IMR-90 (cell line): ENCODE results near the gene CCDC175. TPM values are rescaled to one million over a fixed set of nuclear protein-coding genes. Genes with fewer than 3 reads are reported as not detected.

Experiments
- ATAC-seq: fragments of 200-7000 bp; cut with Tn5 transposase; 2 replicates; pipeline ENCODE4 v1.9.1; 2020; ENCODE audit warnings: low read depth, mild to moderate bottlenecking, moderate library complexity
- BruUV-seq: library from RNA; stranded (reverse); fragments of 400-500 nt; replicated peaks from 2 replicates; lab custom pipeline; 2021; lab: Mats Ljungman, UMichigan
- CTCF ChIA-PET: fragments of 300-600 bp; formaldehyde crosslinking; extraction: SDS; loops from one replicate; lab custom pipeline; 2021; ENCODE audit warnings: antibody characterized with exemption; lab: Yijun Ruan, JAX
- POLR2A ChIA-PET: fragments of 300-600 bp; sonication (Branson Sonifier 250); formaldehyde crosslinking; loops from one replicate; lab custom pipeline; 2022; ENCODE audit warnings: antibody characterized with exemption; ENCODE audit not compliant: unreplicated experiment; lab: Charles Lee
- DNase-seq: peaks from one replicate; pipeline ENCODE4 v3.0.0; 2013
- H2AFZ ChIP-seq: replicated peaks from 2 replicates; pipeline ENCODE3; 2013; ENCODE audit warnings: low read length, mild to moderate bottlenecking; ENCODE audit not compliant: poor library complexity
- H2AK5ac ChIP-seq: 2 replicates; pipeline ENCODE4 v1.6.1; 2013; ENCODE audit warnings: low read depth, low read length, inconsistent platforms
- H2AK9ac ChIP-seq: replicated peaks from 2 replicates; pipeline ENCODE3; 2013; ENCODE audit warnings: mild to moderate bottlenecking, low read depth, low read length, moderate library complexity; ENCODE audit not compliant: poor library complexity
- H2BK120ac ChIP-seq: 2 replicates; pipeline ENCODE4 v1.6.1; 2013; ENCODE audit warnings: low read depth, low read length, inconsistent platforms
- H2BK15ac ChIP-seq: 3 replicates; pipeline ENCODE4 v1.6.1; 2013; ENCODE audit warnings: low read depth, low read length, inconsistent platforms
- H2BK20ac ChIP-seq: 2 replicates; pipeline ENCODE4 v1.6.1; 2013; ENCODE audit warnings: low read depth, mild to moderate bottlenecking, inconsistent platforms, low read length, moderate library complexity
- H2BK5ac ChIP-seq: 2 replicates; pipeline ENCODE4 v1.6.1; 2013; ENCODE audit warnings: mild to moderate bottlenecking, low read depth, low read length, inconsistent platforms; ENCODE audit not compliant: poor library complexity, severe bottlenecking
- H3K14ac ChIP-seq: replicated peaks from 2 replicates; pipeline ENCODE4 v1.6.1; 2013; ENCODE audit warnings: low read depth, low read length, inconsistent platforms
- H3K18ac ChIP-seq: 2 replicates; pipeline ENCODE4 v1.6.1; 2013; ENCODE audit warnings: low read depth, low read length, control low read depth
- H3K23ac ChIP-seq: 2 replicates; pipeline ENCODE4 v1.6.1; 2013; ENCODE audit warnings: low read depth, low read length, inconsistent platforms
- H3K27ac ChIP-seq: 2 replicates; pipeline ENCODE4 v1.5.1; 2013; ENCODE audit warnings: mild to moderate bottlenecking, control low read depth, low read length; ENCODE audit not compliant: insufficient read depth
- H3K27me3 ChIP-seq: 2 replicates; pipeline ENCODE4 v1.6.1; 2013; ENCODE audit warnings: low read length; ENCODE audit not compliant: control insufficient read depth, insufficient read depth
- H3K36me3 ChIP-seq: 2 replicates; pipeline ENCODE4 v1.6.1; 2013; ENCODE audit warnings: low read length, mixed read lengths; ENCODE audit not compliant: control insufficient read depth, insufficient read depth
- H3K4ac ChIP-seq: 2 replicates; pipeline ENCODE4 v1.6.1; 2013; ENCODE audit warnings: low read depth, low read length, inconsistent platforms
- H3K4me1 ChIP-seq: 2 replicates; pipeline ENCODE4 v1.6.1; 2013; ENCODE audit warnings: low read length, mixed read lengths; ENCODE audit not compliant: control insufficient read depth, insufficient read depth
- H3K4me2 ChIP-seq: 2 replicates; pipeline ENCODE4 v1.6.1; 2013; ENCODE audit warnings: low read depth, mild to moderate bottlenecking, control low read depth, low read length, moderate library complexity
- H3K4me3 ChIP-seq: 2 replicates; pipeline ENCODE4 v1.5.1; 2013; ENCODE audit warnings: low read depth, mild to moderate bottlenecking, control low read depth, low read length, moderate library complexity; ENCODE audit not compliant: insufficient read depth
- H3K56ac ChIP-seq: 2 replicates; pipeline ENCODE4 v1.6.1; 2013; ENCODE audit warnings: low read length, inconsistent platforms; ENCODE audit not compliant: insufficient read depth; ENCODE audit errors: extremely low read depth
- H3K79me1 ChIP-seq, 2 experiments: 2 replicates each; pipeline ENCODE4 v1.6.1; 2013; ENCODE audit warnings: low read length in 2 of 2, inconsistent platforms in 1 of 2, low read depth in 1 of 2
- H3K9ac ChIP-seq: 2 replicates; pipeline ENCODE4 v1.6.1; 2013; ENCODE audit warnings: low read depth, low read length, control low read depth
- H3K9me1 ChIP-seq: 2 replicates; pipeline ENCODE4 v1.6.1; 2013; ENCODE audit warnings: low read length, inconsistent platforms; ENCODE audit not compliant: insufficient read depth
- H3K9me3 ChIP-seq: 2 replicates; pipeline ENCODE4 v1.6.1; 2013; ENCODE audit warnings: low read length; ENCODE audit not compliant: control insufficient read depth, insufficient read depth
- H4K20me1 ChIP-seq: 2 replicates; pipeline ENCODE4 v1.6.1; 2013; ENCODE audit warnings: low read length, inconsistent platforms; ENCODE audit not compliant: insufficient read depth
- H4K5ac ChIP-seq: 2 replicates; pipeline ENCODE4 v1.6.1; 2013; ENCODE audit warnings: mild to moderate bottlenecking, low read depth, low read length, control low read depth
- H4K8ac ChIP-seq, 2 experiments: 2 replicates each; pipeline ENCODE4 v1.6.1; 2013; ENCODE audit warnings: low read depth in 2 of 2, low read length in 2 of 2, control low read depth in 1 of 2, inconsistent platforms in 1 of 2
- H4K91ac ChIP-seq: 2 replicates; pipeline ENCODE4 v1.6.1; 2013; ENCODE audit warnings: low read depth, low read length, inconsistent platforms; ENCODE audit not compliant: insufficient read depth
- BHLHE40 ChIP-seq: fragments of 150-350 bp; IDR thresholded peaks from 2 replicates; pipeline ENCODE4 v1.6.1; 2016; ENCODE audit warnings: mild to moderate bottlenecking, low read depth, low read length
- CEBPB ChIP-seq: IDR thresholded peaks from 2 replicates; pipeline ENCODE4 v1.6.1; 2012; ENCODE audit warnings: low read depth, low read length, improper control_type of control experiment
- CHD1 ChIP-seq: IDR thresholded peaks from 2 replicates; pipeline ENCODE4 v1.6.1; 2012; ENCODE audit warnings: low read depth, low read length, improper control_type of control experiment
- CTCF ChIP-seq: conservative IDR thresholded peaks from 2 replicates; pipeline ENCODE4 v1.5.1; 2012; ENCODE audit warnings: mild to moderate bottlenecking, low read depth, low read length, improper control_type of control experiment
- FOS ChIP-seq: fragments of 150-350 bp; IDR thresholded peaks from 2 replicates; pipeline ENCODE4 v1.6.1; 2016; ENCODE audit warnings: low read depth, low read length
- MAFK ChIP-seq: IDR thresholded peaks from 2 replicates; pipeline ENCODE4 v1.6.1; 2012; ENCODE audit warnings: low read depth, low read length, improper control_type of control experiment
- MAZ ChIP-seq: IDR thresholded peaks from 2 replicates; pipeline ENCODE4 v1.6.1; 2012; ENCODE audit warnings: low read depth, mild to moderate bottlenecking, low read length, improper control_type of control experiment, moderate library complexity, borderline replicate concordance
- NFE2L2 ChIP-seq: fragments of 150-350 bp; IDR thresholded peaks from 2 replicates; pipeline ENCODE4 v1.6.1; 2016; ENCODE audit warnings: low read depth, mild to moderate bottlenecking, low read length
- POLR2A ChIP-seq: IDR thresholded peaks from 2 replicates; pipeline ENCODE4 v1.6.1; 2012; ENCODE audit warnings: mild to moderate bottlenecking, low read depth, low read length
- RCOR1 ChIP-seq: IDR thresholded peaks from 2 replicates; pipeline ENCODE4 v1.6.1; 2012; ENCODE audit warnings: mild to moderate bottlenecking, low read length, improper control_type of control experiment; ENCODE audit not compliant: insufficient replicate concordance
- RFX5 ChIP-seq: IDR thresholded peaks from 2 replicates; pipeline ENCODE4 v1.8.0; 2012; ENCODE audit warnings: low read depth, mild to moderate bottlenecking, low read length, moderate library complexity
- WGBS, 2 experiments: methylation state at CpG; one replicate each; pipeline versions ENCODE4 v1.1.5 to v1.1.7; 2013; ENCODE audit warnings: missing lambda C conversion rate in 2 of 2; ENCODE audit not compliant: insufficient read length in 1 of 2; ENCODE audit errors: extremely low coverage in 2 of 2; 5-methylcytosine and 5-hydroxymethylcytosine counted together
- dilution Hi-C: fragments of 300-500 bp; cut with HindIII; formaldehyde crosslinking; loops from one replicate; pipeline ENCODE4 v1.14.3; 2018; ENCODE audit warnings: low sequenced_read_pairs; ENCODE audit not compliant: unreplicated experiment
- in situ Hi-C: fragments of 300-500 bp; cut with MboI; formaldehyde crosslinking; loops from 3 replicates; pipeline ENCODE4 v1.14.3; 2019; ENCODE audit warnings: low sequenced_read_pairs, inconsistent platforms, mixed read lengths
- intact Hi-C: fragments of 100-400 bp; cut with micrococcal nuclease; formaldehyde crosslinking; loops from 2 replicates; pipeline ENCODE4 v1.10.0; 2022
- polyA plus RNA-seq, 3 experiments: library from polyadenylated mRNA; depleted of rRNA; stranded (reverse); fragments of >200 nt; gene quantifications; 2 replicates each; pipeline ENCODE4 v1.2.3, GENCODE V29; 2012; ENCODE audit warnings: low replicate concordance in 1 of 3
- total RNA-seq: library from RNA; depleted of rRNA; stranded (reverse); fragments of >200 nt; gene quantifications from 2 replicates; pipeline ENCODE4 v1.2.3, GENCODE V29; 2012
- TF ChIP-seq, protein P1 (sequence below): fragments of 150-350 bp; IDR thresholded peaks from 2 replicates; pipeline ENCODE4 v1.6.1; 2017; ENCODE audit warnings: mild to moderate bottlenecking, antibody characterized with exemption, low read length, low read depth
- TF ChIP-seq, protein P2 (sequence below): fragments of 150-350 bp; IDR thresholded peaks from 2 replicates; pipeline ENCODE4 v1.6.1; 2016; ENCODE audit warnings: low read depth, mild to moderate bottlenecking, low read length, moderate library complexity, borderline replicate concordance

The CCDC175 gene
- total and polyA plus RNA-seq, 2 of the 4 experiments (the other 2 are of a cell fraction), result not detected

DNA sequence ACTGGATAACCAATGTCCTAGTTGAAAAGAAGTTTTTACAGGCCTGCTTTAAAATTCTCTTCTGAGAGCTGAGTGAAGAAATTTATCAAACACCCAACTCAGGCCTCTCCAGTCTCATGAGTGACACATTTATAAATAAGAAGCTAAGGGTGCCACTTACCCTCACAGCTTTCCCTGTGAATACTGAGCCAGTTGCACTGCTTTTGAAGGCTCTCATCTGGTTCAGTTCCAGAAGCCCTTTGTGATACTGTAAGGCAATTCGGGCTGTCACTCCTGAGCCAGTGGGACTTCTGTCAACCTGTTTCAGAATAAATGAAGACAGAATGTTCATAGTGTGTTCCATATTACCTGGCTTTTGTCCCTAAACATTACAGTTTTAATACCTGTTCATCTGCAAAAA lies 100.9 kb downstream of the CCDC175 start:
- TF ChIP-seq CTCF, result no peak
- no peak for TF ChIP-seq RFX5
- TF ChIP-seq, protein P1, sequence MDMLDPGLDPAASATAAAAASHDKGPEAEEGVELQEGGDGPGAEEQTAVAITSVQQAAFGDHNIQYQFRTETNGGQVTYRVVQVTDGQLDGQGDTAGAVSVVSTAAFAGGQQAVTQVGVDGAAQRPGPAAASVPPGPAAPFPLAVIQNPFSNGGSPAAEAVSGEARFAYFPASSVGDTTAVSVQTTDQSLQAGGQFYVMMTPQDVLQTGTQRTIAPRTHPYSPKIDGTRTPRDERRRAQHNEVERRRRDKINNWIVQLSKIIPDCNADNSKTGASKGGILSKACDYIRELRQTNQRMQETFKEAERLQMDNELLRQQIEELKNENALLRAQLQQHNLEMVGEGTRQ, result no peak
- TF ChIP-seq POLR2A, result no peak
- TF ChIP-seq MAZ, result no peak
- no peak for TF ChIP-seq CHD1
- no peak for TF ChIP-seq RCOR1
- no peak for TF ChIP-seq NFE2L2
- no peak for TF ChIP-seq MAFK
- no peak for TF ChIP-seq FOS
- TF ChIP-seq CEBPB, result no peak
- TF ChIP-seq, protein P2, sequence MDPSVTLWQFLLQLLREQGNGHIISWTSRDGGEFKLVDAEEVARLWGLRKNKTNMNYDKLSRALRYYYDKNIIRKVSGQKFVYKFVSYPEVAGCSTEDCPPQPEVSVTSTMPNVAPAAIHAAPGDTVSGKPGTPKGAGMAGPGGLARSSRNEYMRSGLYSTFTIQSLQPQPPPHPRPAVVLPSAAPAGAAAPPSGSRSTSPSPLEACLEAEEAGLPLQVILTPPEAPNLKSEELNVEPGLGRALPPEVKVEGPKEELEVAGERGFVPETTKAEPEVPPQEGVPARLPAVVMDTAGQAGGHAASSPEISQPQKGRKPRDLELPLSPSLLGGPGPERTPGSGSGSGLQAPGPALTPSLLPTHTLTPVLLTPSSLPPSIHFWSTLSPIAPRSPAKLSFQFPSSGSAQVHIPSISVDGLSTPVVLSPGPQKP, result no peak
- TF ChIP-seq BHLHE40, result no peak
- CTCF ChIA-PET, result no interaction called here
- peaks cover 12% of the 10 kb centered on the region for H3K4me1 ChIP-seq
- H3K14ac ChIP-seq, result no peak overlapping the region
- peaks cover 29% of the 10 kb centered on the region for H3K36me3 ChIP-seq
- in situ Hi-C loops, result loop anchor here (25.0 kb wide), 1 partner anchor 612 kb away; the partner anchor contains the start of gene PCNX4
- no CpG with 5 or more reads among the region's 1 CpG for whole genome bisulfite sequencing, 2 experiments
- no peak overlapping the region for H2BK15ac ChIP-seq
- H3K9me3 ChIP-seq, result no peaks in the 10 kb centered on the region
- DNase-seq, result no peak
- H2AK9ac ChIP-seq, result no peak overlapping the region
- POLR2A ChIA-PET, result no interaction called here
- intact Hi-C loops, result no loop called here
- ATAC-seq, result no peak
- H2AFZ ChIP-seq, result no peak overlapping the region
- no peak overlapping the region for H3K56ac ChIP-seq
- no peak overlapping the region for H3K4me3 ChIP-seq
- H3K4ac ChIP-seq, result no peak overlapping the region
- no peak overlapping the region for H2BK20ac ChIP-seq
- BruUV-seq, result no TSS peak
- no peak overlapping the region for H4K5ac ChIP-seq
- H2BK120ac ChIP-seq, result no peak overlapping the region
- no peak overlapping the region for H4K91ac ChIP-seq
- peaks cover 22 to 57% of the 10 kb centered on the region in 2 experiments for H3K79me1 ChIP-seq
- peaks cover 13% of the 10 kb centered on the region for H3K9me1 ChIP-seq
- no peak overlapping the region for H3K4me2 ChIP-seq
- H3K27me3 ChIP-seq, result no peaks in the 10 kb centered on the region
- no peak overlapping the region for H4K8ac ChIP-seq
- dilution Hi-C loops, result no loop called here
- no peak overlapping the region for H3K23ac ChIP-seq
- peaks cover 13% of the 10 kb centered on the region; the same call in 1 of the 2 replicates for H4K20me1 ChIP-seq
- no peak overlapping the region for H3K27ac ChIP-seq
- H2BK5ac ChIP-seq, result no peak overlapping the region
- no peak overlapping the region for H3K18ac ChIP-seq
- no peak overlapping the region for H3K9ac ChIP-seq
- H2AK5ac ChIP-seq, result no peak overlapping the region
